Sigmoid colon (tissue), 7 donors: ENCODE data around the gene DGKE. TPM values are rescaled to one million over a fixed set of nuclear protein-coding genes. Genes with fewer than 3 reads are reported as not detected.

Experiments
- DNase-seq: peaks from one replicate; pipeline ENCODE4 v3.0.0-alpha.2; 2019
- H3K27ac ChIP-seq, 4 donors: fragments of 200-600 bp; sonication (generic); one replicate each; pipeline ENCODE4 v1.5.1; 2016 to 2019; ENCODE audit warnings: mild to moderate bottlenecking in 1 of 4
- H3K27me3 ChIP-seq, 3 donors: fragments of 200-600 bp; sonication (generic); one replicate each; pipeline ENCODE4 v1.5.1; 2019; ENCODE audit warnings: mild to moderate bottlenecking in 1 of 3
- H3K36me3 ChIP-seq, 4 donors: fragments of 200-600 bp; sonication (generic); one replicate each; pipeline ENCODE4 v1.5.1; 2016 to 2019
- H3K4me1 ChIP-seq, 4 donors: fragments of 200-600 bp; sonication (generic); one replicate each; pipeline ENCODE4 v1.5.1; 2017 to 2019
- H3K4me3 ChIP-seq, 4 donors: fragments of 200-600 bp; sonication (generic); one replicate each; pipeline ENCODE4 v1.5.1; 2017 to 2019; ENCODE audit warnings: mild to moderate bottlenecking in 2 of 4, moderate library complexity in 1 of 4
- H3K9me3 ChIP-seq, 4 donors: fragments of 200-600 bp in 3 of 4; sonication (generic) in 3 of 4; one replicate each; pipeline versions ENCODE4 v1.5.1 to v1.6.1; 2013 to 2019
- CTCF ChIP-seq, 4 experiments: fragments of 450-650 bp in 3 of 4; fragments of 200-600 bp in 1 of 4; IDR thresholded peaks; one replicate each; pipeline ENCODE4 v1.5.1; 2016 to 2019; ENCODE audit warnings: antibody characterized with exemption in 4 of 4, mild to moderate bottlenecking in 3 of 4, moderate library complexity in 2 of 4
- EP300 ChIP-seq, 4 donors: sonication (generic); formaldehyde crosslinking; IDR thresholded peaks; one replicate each; pipeline ENCODE4 v1.6.1; 2017; ENCODE audit warnings: antibody characterized with exemption in 4 of 4
- POLR2A ChIP-seq, 2 donors: fragments of 450-650 bp; IDR thresholded peaks; one replicate each; pipeline ENCODE4 v1.6.1; 2016; ENCODE audit warnings: antibody characterized with exemption in 2 of 2, mild to moderate bottlenecking in 2 of 2, moderate library complexity in 2 of 2
- POLR2AphosphoS5 ChIP-seq, 4 donors: sonication (generic); formaldehyde crosslinking; IDR thresholded peaks; one replicate each; pipeline ENCODE4 v1.6.1; 2017; ENCODE audit warnings: antibody characterized with exemption in 4 of 4
- WGBS, 2 donors: extraction: QIAGEN DNeasy Blood & Tissue Kit; methylation state at CpG; one replicate each; pipeline ENCODE4 v1.1.7; 2013; 5-methylcytosine and 5-hydroxymethylcytosine counted together
- intact Hi-C: fragments of 100-400 bp; cut with DNase I; formaldehyde crosslinking; loops from one replicate; pipeline ENCODE4 v1.15.1; 2023
- polyA plus RNA-seq, 3 donors: library from polyadenylated mRNA; stranded (reverse); fragments of 200-250 nt; gene quantifications; one replicate each; pipeline ENCODE4 v1.2.3, GENCODE V29; 2013
- total RNA-seq, 4 donors: library from RNA; depleted of rRNA; stranded (reverse); fragments of >200 nt; gene quantifications; one replicate each; pipeline ENCODE4 v1.1.0, GENCODE V29; 2016
- donor health status: healthy with polysubstance abuse.
- donor health status: Bipolar disorder and iron deficiency.
- donor health status: healthy.

Gene DGKE
- total and polyA plus RNA-seq, 7 donors, result 0.60 to 33.8 (median 20.3) TPM

GRCh38 chr17:56842577-56842976 is 8.6 kb downstream of the DGKE start:
- Histone ChIP-seq H3K27me3 (no peaks in the 10 kb centered on the region), H3K36me3 (peaks cover 0 to 11% (median under 1%) of the 10 kb centered on the region in 4 donors), H3K4me1 (peaks cover 0 to 21% (median 14%) of the 10 kb centered on the region in 4 donors), H3K9me3 (no peaks in the 10 kb centered on the region), H3K27ac (no peak overlapping the region), H3K4me3 (no peak overlapping the region)
- DNase-seq, result no peak
- intact Hi-C loops, result no loop called here
- 87 to 93% methylated on average over 2 of the region's 2 CpGs for WGBS, 2 donors
- TF ChIP-seq EP300 (IDR thresholded peaks at IDR 0.05) (no peak), CTCF (IDR thresholded peaks at IDR 0.05) (no peak), POLR2AphosphoS5 (IDR thresholded peaks at IDR 0.05) (no peak), POLR2A (IDR thresholded peaks at IDR 0.05) (no peak)

GRCh38 chr17:56845934-56846333 is 12.0 kb downstream of the DGKE start:
- H3K4me3 ChIP-seq, result no peak overlapping the region
- 95 to 96% methylated on average over 1 of the region's 1 CpG for WGBS, 2 donors
- no peak for DNase-seq
- intact Hi-C loops, result no loop called here
- H3K27me3 ChIP-seq, result no peaks in the 10 kb centered on the region
- H3K4me1 ChIP-seq, result peaks cover 0 to 10% (median 4%) of the 10 kb centered on the region in 4 donors
- no peak overlapping the region for H3K27ac ChIP-seq
- peaks cover 0 to 36% (median 13%) of the 10 kb centered on the region in 4 donors for H3K36me3 ChIP-seq
- H3K9me3 ChIP-seq, result no peaks in the 10 kb centered on the region
- TF ChIP-seq CTCF (IDR thresholded peaks at IDR 0.05) (no peak), EP300 (IDR thresholded peaks at IDR 0.05) (no peak), POLR2A (IDR thresholded peaks at IDR 0.05) (no peak)

GRCh38 chr17:56847106-56847505 is 13.2 kb downstream of the DGKE start:
- WGBS, 2 donors, result 94 to 95% methylated on average over 4 of the region's 4 CpGs
- peaks cover 0 to 10% (median 4%) of the 10 kb centered on the region in 4 donors for H3K4me1 ChIP-seq
- no peak for DNase-seq
- no peak overlapping the region for H3K4me3 ChIP-seq
- intact Hi-C loops, result no loop called here
- H3K36me3 ChIP-seq, result peaks cover 0 to 48% (median 13%) of the 10 kb centered on the region in 4 donors
- H3K27ac ChIP-seq, result no peak overlapping the region
- no peaks in the 10 kb centered on the region for H3K9me3 ChIP-seq
- no peaks in the 10 kb centered on the region for H3K27me3 ChIP-seq
- TF ChIP-seq POLR2A (IDR thresholded peaks at IDR 0.05), result no peak
- TF ChIP-seq EP300 (IDR thresholded peaks at IDR 0.05), result no peak
- TF ChIP-seq CTCF (IDR thresholded peaks at IDR 0.05), result no peak
- no peak for TF ChIP-seq POLR2AphosphoS5 (IDR thresholded peaks at IDR 0.05)

- WGBS, 2 donors, result 76 to 78% methylated on average over 3 of the region's 3 CpGs
- Histone ChIP-seq H3K9me3 (no peaks in the 10 kb centered on the region), H3K36me3 (peaks cover 0 to 56% (median 13%) of the 10 kb centered on the region in 4 donors), H3K27me3 (no peaks in the 10 kb centered on the region), H3K4me3 (no peak overlapping the region), H3K4me1 (no peaks in the 10 kb centered on the region), H3K27ac (no peak overlapping the region)
- TF ChIP-seq POLR2A (IDR thresholded peaks at IDR 0.05) (no peak), POLR2AphosphoS5 (IDR thresholded peaks at IDR 0.05) (no peak), CTCF (IDR thresholded peaks at IDR 0.05) (no peak), EP300 (IDR thresholded peaks at IDR 0.05) (no peak)
- intact Hi-C loops, result no loop called here
- no peak for DNase-seq
These were observed 15.2 kb downstream of the DGKE start for GRCh38 chr17:56849131-56849530.

- no peaks in the 10 kb centered on the region for H3K9me3 ChIP-seq
- no peaks in the 10 kb centered on the region for H3K4me1 ChIP-seq
- H3K27me3 ChIP-seq, result no peaks in the 10 kb centered on the region
- H3K36me3 ChIP-seq, result peaks cover 3 to 63% (median 13%) of the 10 kb centered on the region in 4 donors
- no peak for DNase-seq
- intact Hi-C loops, result no loop called here
- H3K4me3 ChIP-seq, result no peak overlapping the region
- 88 to 94% methylated on average over 2 of the region's 2 CpGs for WGBS, 2 donors
- no peak for TF ChIP-seq CTCF (IDR thresholded peaks at IDR 0.05)
- no peak for TF ChIP-seq POLR2AphosphoS5 (IDR thresholded peaks at IDR 0.05)
- TF ChIP-seq EP300 (IDR thresholded peaks at IDR 0.05), result no peak
- no peak for TF ChIP-seq POLR2A (IDR thresholded peaks at IDR 0.05)
- H3K27ac ChIP-seq, result no peak overlapping the region
These were observed 16.6 kb downstream of the DGKE start for GRCh38 chr17:56850591-56850990.
